Common myeloid progenitor, CD34-positive (primary cell): Measurements from ENCODE around the gene ITIH6.

Experiments
- CTCF ChIA-PET: fragments of 350-600 bp; sonication (Branson Sonifier 250); formaldehyde crosslinking; loops from one replicate; lab custom pipeline; 2021; ENCODE audit warnings: antibody characterized with exemption; lab: Charles Lee
- POLR2A ChIA-PET: fragments of 350-600 bp; sonication (Branson Sonifier 250); formaldehyde crosslinking; loops from one replicate; lab custom pipeline; 2021; ENCODE audit warnings: antibody characterized with exemption; lab: Charles Lee
- DNase-seq, 3 donors: peaks; one replicate each; pipeline versions ENCODE4 v3.0.0 to v3.0.0-alpha.2; 2013
- H3K27ac ChIP-seq, 2 experiments: 1 replicate in 1 of 2; 2 replicates in 1 of 2; pipeline ENCODE4 v1.7.0; 2013; ENCODE audit warnings: inconsistent platforms in 2 of 2, low read length in 2 of 2, mild to moderate bottlenecking in 2 of 2, low read depth in 1 of 2, moderate library complexity in 1 of 2; ENCODE audit not compliant: severe bottlenecking in 2 of 2, insufficient read depth in 1 of 2, poor library complexity in 1 of 2
- H3K27me3 ChIP-seq, 5 experiments: replicated peaks in 2 of 5; 1 replicate in 3 of 5; 2 replicates in 2 of 5; pipeline versions ENCODE4 v1.6.1 to v1.7.0; 2013; ENCODE audit warnings: low read length in 4 of 5, mild to moderate bottlenecking in 2 of 5, moderate library complexity in 2 of 5, inconsistent platforms in 1 of 5; ENCODE audit not compliant: insufficient read depth in 5 of 5, control insufficient read depth in 4 of 5
- H3K36me3 ChIP-seq, 4 experiments: 1 replicate in 2 of 4; 2 replicates in 2 of 4; pipeline versions ENCODE4 v1.6.1 to v1.7.0; 2013; ENCODE audit warnings: low read length in 3 of 4, control low read depth in 1 of 4, mild to moderate bottlenecking in 1 of 4; ENCODE audit not compliant: control insufficient read depth in 4 of 4, insufficient read depth in 4 of 4
- H3K4me1 ChIP-seq, 4 experiments: 1 replicate in 3 of 4; 2 replicates in 1 of 4; pipeline versions ENCODE4 v1.6.1 to v1.7.1; 2013; ENCODE audit warnings: low read length in 3 of 4, mild to moderate bottlenecking in 3 of 4, control low read depth in 1 of 4, inconsistent platforms in 1 of 4, moderate library complexity in 1 of 4; ENCODE audit not compliant: control insufficient read depth in 4 of 4, insufficient read depth in 4 of 4; ENCODE audit errors: control extremely low read depth in 1 of 4
- H3K4me3 ChIP-seq, 7 experiments: 1 replicate in 4 of 7; 2 replicates in 3 of 7; pipeline versions ENCODE4 v1.5.1 to v1.7.0; 2013; ENCODE audit warnings: mild to moderate bottlenecking in 7 of 7, low read length in 6 of 7, moderate library complexity in 6 of 7, inconsistent platforms in 2 of 7, low read depth in 2 of 7, control low read depth in 1 of 7; ENCODE audit not compliant: insufficient read depth in 4 of 7, control insufficient read depth in 1 of 7; ENCODE audit errors: extremely low read depth in 1 of 7
- H3K9me3 ChIP-seq, 5 experiments: 1 replicate in 4 of 5; 2 replicates in 1 of 5; pipeline versions ENCODE4 v1.6.1 to v1.7.1; 2013; ENCODE audit warnings: low read length in 4 of 5, mild to moderate bottlenecking in 2 of 5, inconsistent platforms in 1 of 5, low read depth in 1 of 5, moderate library complexity in 1 of 5; ENCODE audit not compliant: control insufficient read depth in 4 of 5, insufficient read depth in 2 of 5; ENCODE audit errors: control extremely low read depth in 1 of 5
- WGBS: methylation state at CpG from one replicate; pipeline ENCODE4 v1.1.5; 2013; ENCODE audit not compliant: insufficient coverage; 5-methylcytosine and 5-hydroxymethylcytosine counted together

The ITIH6 gene

DNA sequence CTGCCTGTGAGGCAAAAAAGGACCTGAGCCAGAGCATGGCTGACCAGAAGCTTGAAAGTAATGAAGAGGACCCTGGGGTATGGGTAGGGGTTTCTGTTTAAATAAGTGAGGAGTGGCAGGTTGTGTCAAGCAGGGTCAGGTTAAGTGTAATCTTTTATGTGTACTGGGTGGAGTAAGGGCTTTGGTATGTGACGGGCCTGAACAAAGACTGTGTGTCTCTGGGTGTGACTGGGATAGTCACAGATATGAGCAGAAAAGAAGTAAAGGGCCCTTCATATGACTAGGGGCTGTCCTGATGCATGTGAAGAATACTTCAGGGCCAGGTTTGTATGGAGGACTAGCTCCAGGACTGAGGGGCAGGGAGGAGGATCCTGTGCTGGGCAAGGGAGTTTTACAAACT, 82.4 kb downstream of the ITIH6 start:
- no peak overlapping the region for H3K4me3 ChIP-seq
- H3K27me3 ChIP-seq, result no peaks in the 10 kb centered on the region
- no peaks in the 10 kb centered on the region for H3K9me3 ChIP-seq
- ChIA-PET CTCF (no interaction called here), POLR2A (no interaction called here)
- H3K4me1 ChIP-seq, result no peaks in the 10 kb centered on the region
- H3K27ac ChIP-seq, result no peak overlapping the region
- no peak for DNase-seq
- WGBS, result 80% methylated on average over 1 of the region's 1 CpG
- no peaks in the 10 kb centered on the region for H3K36me3 ChIP-seq

GRCh38 chrX:54714424-54714823, 83.6 kb downstream of the ITIH6 start:
- Histone ChIP-seq H3K4me3 (no peak overlapping the region), H3K4me1 (no peaks in the 10 kb centered on the region), H3K27ac (no peak overlapping the region), H3K36me3 (no peaks in the 10 kb centered on the region), H3K9me3 (no peaks in the 10 kb centered on the region), H3K27me3 (no peaks in the 10 kb centered on the region)
- ChIA-PET CTCF (no interaction called here), POLR2A (no interaction called here)
- DNase-seq, result no peak

GRCh38 chrX:54711735-54712134, 86.3 kb downstream of the ITIH6 start:
- 94% methylated on average over 12 of the region's 14 CpGs for WGBS

GRCh38 chrX:54710920-54711319, 87.1 kb downstream of the ITIH6 start:
- Histone ChIP-seq H3K27me3 (no peaks in the 10 kb centered on the region), H3K27ac (no peak overlapping the region), H3K9me3 (no peaks in the 10 kb centered on the region), H3K4me1 (no peaks in the 10 kb centered on the region), H3K4me3 (no peak overlapping the region), H3K36me3 (no peaks in the 10 kb centered on the region)
- ChIA-PET POLR2A (no interaction called here), CTCF (no interaction called here)
- DNase-seq, result no peak
- WGBS, result 44% methylated on average over 1 of the region's 1 CpG

More at GRCh38 chrX:54711735-54712134, 86.3 kb downstream of the ITIH6 start:
- H3K27ac ChIP-seq, result no peak overlapping the region
- H3K9me3 ChIP-seq, result no peaks in the 10 kb centered on the region
- no peaks in the 10 kb centered on the region for H3K27me3 ChIP-seq
- ChIA-PET POLR2A (no interaction called here), CTCF (no interaction called here)
- no peak overlapping the region for H3K4me3 ChIP-seq
- DNase-seq, result no peak
- no peaks in the 10 kb centered on the region for H3K4me1 ChIP-seq
- H3K36me3 ChIP-seq, result no peaks in the 10 kb centered on the region

GRCh38 chrX:54708404-54708803, 89.7 kb downstream of the ITIH6 start:
- 64% methylated on average over 2 of the region's 2 CpGs for WGBS
- Histone ChIP-seq H3K4me3 (no peak overlapping the region), H3K4me1 (no peaks in the 10 kb centered on the region), H3K27ac (no peak overlapping the region), H3K9me3 (no peaks in the 10 kb centered on the region), H3K27me3 (no peaks in the 10 kb centered on the region), H3K36me3 (no peaks in the 10 kb centered on the region)
- ChIA-PET CTCF (no interaction called here), POLR2A (no interaction called here)
- no peak for DNase-seq
